Neural cell (in vitro differentiated cells): Measurements from ENCODE around the gene HS6ST2. TPM values are rescaled to one million over a fixed set of nuclear protein-coding genes. Genes with fewer than 3 reads are reported as not detected.
A peak's percentile ranks its signal among the peaks of the same experiment; 100 is the strongest.

Experiments
- H2AFZ ChIP-seq: fragments of 200-600, 300-800 bp; sonication (generic), shearing (Covaris generic); 2 replicates; pipeline ENCODE4 v1.6.0; 2014; ENCODE audit warnings: low read depth, mild to moderate bottlenecking, antibody characterized with exemption, low read length, moderate library complexity
- H3F3A ChIP-seq: fragments of 200-600 bp; shearing (Covaris generic); 2 replicates; pipeline ENCODE4 v1.6.1; 2016; ENCODE audit warnings: mild to moderate bottlenecking, moderate library complexity, mixed read lengths, antibody characterized with exemption, low read length; ENCODE audit not compliant: insufficient read depth, poor library complexity, severe bottlenecking
- H3K27ac ChIP-seq: fragments of 200-600, 300-800 bp; sonication (generic), shearing (Covaris generic); 2 replicates; pipeline ENCODE4 v1.5.1; 2014; ENCODE audit warnings: mild to moderate bottlenecking, low read length, moderate library complexity
- H3K27me3 ChIP-seq: fragments of 300-800, 200-600 bp; sonication (generic), shearing (Covaris generic); 2 replicates; pipeline ENCODE4 v1.6.0; 2014; ENCODE audit warnings: mild to moderate bottlenecking, low read depth, low read length, moderate library complexity; ENCODE audit not compliant: insufficient read depth
- H3K36me3 ChIP-seq: fragments of 300-800, 200-600 bp; sonication (generic), shearing (Covaris generic); 2 replicates; pipeline ENCODE4 v1.5.1; 2014; ENCODE audit warnings: mild to moderate bottlenecking, antibody characterized with exemption, low read length, moderate library complexity; ENCODE audit not compliant: insufficient read depth
- H3K4me2 ChIP-seq: fragments of 300-800, 200-600 bp; sonication (generic), shearing (Covaris generic); 2 replicates; pipeline ENCODE4 v1.6.0; 2014; ENCODE audit warnings: mild to moderate bottlenecking, low read length
- H3K4me3 ChIP-seq: fragments of 300-800, 200-600 bp; sonication (generic), shearing (Covaris generic); 2 replicates; pipeline ENCODE4 v1.5.1; 2014; ENCODE audit warnings: mild to moderate bottlenecking, low read length, moderate library complexity
- H3K79me2 ChIP-seq: fragments of 200-600 bp; shearing (Covaris generic); replicated peaks from 2 replicates; pipeline ENCODE4 v1.6.0; 2014; ENCODE audit warnings: mild to moderate bottlenecking, low read length, moderate library complexity; ENCODE audit not compliant: insufficient read depth
- H3K9ac ChIP-seq: fragments of 300-800, 200-600 bp; sonication (generic), shearing (Covaris generic); 2 replicates; pipeline ENCODE4 v1.6.1; 2016; ENCODE audit warnings: mild to moderate bottlenecking, low read length, mixed read lengths
- H3K9me2 ChIP-seq: fragments of 200-600 bp; shearing (Covaris generic); 2 replicates; pipeline ENCODE4 v1.6.1; 2016; ENCODE audit warnings: mild to moderate bottlenecking, low read length, mixed read lengths; ENCODE audit not compliant: insufficient read depth
- H3K9me3 ChIP-seq: fragments of 200-600, 300-800 bp; sonication (generic), shearing (Covaris generic); 2 replicates; pipeline ENCODE4 v1.6.1; 2016; ENCODE audit warnings: mild to moderate bottlenecking, mixed run types, low read length, moderate library complexity, mixed read lengths
- H4K20me1 ChIP-seq: fragments of 200-600 bp; shearing (Covaris generic); 2 replicates; pipeline ENCODE4 v1.6.1; 2016; ENCODE audit warnings: mild to moderate bottlenecking, mixed run types; ENCODE audit not compliant: insufficient read depth
- EP300 ChIP-seq: fragments of 450-650 bp; conservative IDR thresholded peaks from 2 replicates; pipeline ENCODE4 v1.6.1; 2014; ENCODE audit warnings: antibody characterized with exemption, mild to moderate bottlenecking, moderate library complexity; ENCODE audit not compliant: poor library complexity, severe bottlenecking
- EZH2 ChIP-seq: fragments of 200-600, 300-800 bp; shearing (Covaris generic), sonication (generic); IDR thresholded peaks from 2 replicates; pipeline ENCODE4 v1.6.1; 2014; ENCODE audit warnings: antibody characterized with exemption, low read length, borderline replicate concordance, mild to moderate bottlenecking; ENCODE audit not compliant: insufficient read depth, poor library complexity, severe bottlenecking
- MXI1 ChIP-seq: fragments of 450-650 bp; conservative IDR thresholded peaks from 2 replicates; pipeline ENCODE4 v1.6.1; 2014; ENCODE audit warnings: antibody characterized with exemption, mild to moderate bottlenecking; ENCODE audit not compliant: poor library complexity, severe bottlenecking
- POLR2AphosphoS5 ChIP-seq: IDR thresholded peaks from 2 replicates; pipeline ENCODE4 v1.6.1; 2012
- RAD21 ChIP-seq: fragments of 450-650 bp; conservative IDR thresholded peaks from 2 replicates; pipeline ENCODE4 v1.6.1; 2014; ENCODE audit warnings: antibody characterized with exemption, mild to moderate bottlenecking, moderate library complexity
- SMC3 ChIP-seq: fragments of 450-650 bp; conservative IDR thresholded peaks from 2 replicates; pipeline ENCODE4 v1.6.1; 2014; ENCODE audit warnings: antibody characterized with exemption, mild to moderate bottlenecking, moderate library complexity; ENCODE audit not compliant: poor library complexity
- TAF1 ChIP-seq: IDR thresholded peaks from 2 replicates; pipeline ENCODE4 v1.6.1; 2012; ENCODE audit warnings: low read depth
- polyA plus RNA-seq: library from polyadenylated mRNA; depleted of rRNA; stranded (reverse); fragments of >200 nt; gene quantifications from 2 replicates; pipeline ENCODE4 v1.2.3, GENCODE V29; 2014
- TF ChIP-seq, protein P1 (sequence below): fragments of 450-650 bp; IDR thresholded peaks from 2 replicates; pipeline ENCODE4 v1.5.1; 2014; ENCODE audit warnings: antibody characterized with exemption, mild to moderate bottlenecking, moderate library complexity; ENCODE audit not compliant: poor library complexity, severe bottlenecking
- TF ChIP-seq, protein P2 (sequence below): IDR thresholded peaks from 2 replicates; pipeline ENCODE4 v1.6.1; 2012; ENCODE audit warnings: borderline replicate concordance

HS6ST2 gene
- polyA plus RNA-seq, 1 donor from 2014 or later: 43.0 TPM

DNA sequence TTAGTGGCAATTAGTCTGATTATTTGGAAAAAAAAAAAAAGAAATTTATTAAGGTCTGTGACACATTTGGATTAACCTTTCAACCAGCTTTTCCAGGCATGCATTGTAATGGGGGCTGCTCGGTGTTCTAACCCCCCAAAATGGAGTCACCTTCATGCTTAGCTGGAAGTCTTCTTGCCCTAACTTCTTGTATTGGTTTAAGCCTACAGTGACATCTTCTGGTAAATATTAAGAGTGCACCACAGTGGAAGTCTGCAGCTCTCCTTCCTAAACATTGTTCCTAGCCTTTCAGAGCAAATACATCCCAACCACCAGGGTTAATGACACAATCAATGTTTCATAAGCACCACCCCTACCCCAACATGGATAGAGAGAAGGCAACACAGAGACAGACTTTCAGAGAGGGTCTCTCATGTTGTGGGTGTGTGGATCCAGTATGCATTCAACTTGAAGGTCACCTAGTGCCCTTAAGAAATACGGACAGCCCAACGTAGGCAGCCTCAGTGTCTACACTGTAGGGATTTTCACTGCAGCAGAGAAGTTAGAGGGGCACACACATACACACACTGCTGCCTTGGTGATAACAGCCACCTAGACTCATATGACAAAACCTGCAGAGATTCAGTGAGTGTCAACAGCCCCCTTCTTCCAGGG, 326.7 kb downstream of the HS6ST2 start:
- Histone ChIP-seq H3K9me2 (no peaks in the 10 kb centered on the region), H3K27me3 (no peaks in the 10 kb centered on the region), H3K4me2 (no peak overlapping the region), H4K20me1 (no peaks in the 10 kb centered on the region), H3K4me3 (no peak overlapping the region), H3K9ac (no peak overlapping the region), H3F3A (no peaks in the 10 kb centered on the region), H2AFZ (no peak overlapping the region), H3K9me3 (no peaks in the 10 kb centered on the region), H3K27ac (no peak overlapping the region), H3K79me2 (no peaks in the 10 kb centered on the region), H3K36me3 (no peaks in the 10 kb centered on the region)
- TF ChIP-seq MXI1 (no peak), TAF1 (no peak), EP300 (no peak), EZH2 (no peak), RAD21 (peak; percentile 76), SMC3 (peak; percentile 81), POLR2AphosphoS5 (no peak)
- TF ChIP-seq, protein P1, sequence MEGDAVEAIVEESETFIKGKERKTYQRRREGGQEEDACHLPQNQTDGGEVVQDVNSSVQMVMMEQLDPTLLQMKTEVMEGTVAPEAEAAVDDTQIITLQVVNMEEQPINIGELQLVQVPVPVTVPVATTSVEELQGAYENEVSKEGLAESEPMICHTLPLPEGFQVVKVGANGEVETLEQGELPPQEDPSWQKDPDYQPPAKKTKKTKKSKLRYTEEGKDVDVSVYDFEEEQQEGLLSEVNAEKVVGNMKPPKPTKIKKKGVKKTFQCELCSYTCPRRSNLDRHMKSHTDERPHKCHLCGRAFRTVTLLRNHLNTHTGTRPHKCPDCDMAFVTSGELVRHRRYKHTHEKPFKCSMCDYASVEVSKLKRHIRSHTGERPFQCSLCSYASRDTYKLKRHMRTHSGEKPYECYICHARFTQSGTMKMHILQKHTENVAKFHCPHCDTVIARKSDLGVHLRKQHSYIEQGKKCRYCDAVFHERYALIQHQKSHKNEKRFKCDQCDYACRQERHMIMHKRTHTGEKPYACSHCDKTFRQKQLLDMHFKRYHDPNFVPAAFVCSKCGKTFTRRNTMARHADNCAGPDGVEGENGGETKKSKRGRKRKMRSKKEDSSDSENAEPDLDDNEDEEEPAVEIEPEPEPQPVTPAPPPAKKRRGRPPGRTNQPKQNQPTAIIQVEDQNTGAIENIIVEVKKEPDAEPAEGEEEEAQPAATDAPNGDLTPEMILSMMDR: peak; percentile 70
- TF ChIP-seq, protein P2, sequence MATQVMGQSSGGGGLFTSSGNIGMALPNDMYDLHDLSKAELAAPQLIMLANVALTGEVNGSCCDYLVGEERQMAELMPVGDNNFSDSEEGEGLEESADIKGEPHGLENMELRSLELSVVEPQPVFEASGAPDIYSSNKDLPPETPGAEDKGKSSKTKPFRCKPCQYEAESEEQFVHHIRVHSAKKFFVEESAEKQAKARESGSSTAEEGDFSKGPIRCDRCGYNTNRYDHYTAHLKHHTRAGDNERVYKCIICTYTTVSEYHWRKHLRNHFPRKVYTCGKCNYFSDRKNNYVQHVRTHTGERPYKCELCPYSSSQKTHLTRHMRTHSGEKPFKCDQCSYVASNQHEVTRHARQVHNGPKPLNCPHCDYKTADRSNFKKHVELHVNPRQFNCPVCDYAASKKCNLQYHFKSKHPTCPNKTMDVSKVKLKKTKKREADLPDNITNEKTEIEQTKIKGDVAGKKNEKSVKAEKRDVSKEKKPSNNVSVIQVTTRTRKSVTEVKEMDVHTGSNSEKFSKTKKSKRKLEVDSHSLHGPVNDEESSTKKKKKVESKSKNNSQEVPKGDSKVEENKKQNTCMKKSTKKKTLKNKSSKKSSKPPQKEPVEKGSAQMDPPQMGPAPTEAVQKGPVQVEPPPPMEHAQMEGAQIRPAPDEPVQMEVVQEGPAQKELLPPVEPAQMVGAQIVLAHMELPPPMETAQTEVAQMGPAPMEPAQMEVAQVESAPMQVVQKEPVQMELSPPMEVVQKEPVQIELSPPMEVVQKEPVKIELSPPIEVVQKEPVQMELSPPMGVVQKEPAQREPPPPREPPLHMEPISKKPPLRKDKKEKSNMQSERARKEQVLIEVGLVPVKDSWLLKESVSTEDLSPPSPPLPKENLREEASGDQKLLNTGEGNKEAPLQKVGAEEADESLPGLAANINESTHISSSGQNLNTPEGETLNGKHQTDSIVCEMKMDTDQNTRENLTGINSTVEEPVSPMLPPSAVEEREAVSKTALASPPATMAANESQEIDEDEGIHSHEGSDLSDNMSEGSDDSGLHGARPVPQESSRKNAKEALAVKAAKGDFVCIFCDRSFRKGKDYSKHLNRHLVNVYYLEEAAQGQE: no peak

DNA sequence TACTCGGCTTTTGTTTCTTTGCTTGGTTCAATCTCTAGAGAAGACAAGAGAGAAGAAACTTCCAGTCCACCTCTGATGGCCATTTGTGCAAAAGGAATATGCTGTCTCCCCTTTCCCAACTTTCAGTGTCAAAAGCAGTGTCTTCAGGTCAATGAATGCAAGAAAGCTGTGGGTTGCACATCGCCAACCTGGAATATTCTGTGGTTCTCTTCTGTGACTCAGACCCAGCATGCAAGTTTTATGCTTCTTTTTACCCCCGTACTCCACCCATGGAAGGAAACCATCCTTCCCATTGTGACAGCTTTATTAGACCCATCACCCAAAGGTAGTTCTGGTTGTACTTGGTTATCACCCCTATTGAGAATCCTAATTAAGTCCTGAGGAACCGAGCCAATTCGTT, 334.0 kb downstream of the HS6ST2 start:
- Histone ChIP-seq H2AFZ (no peak overlapping the region), H3K4me3 (no peak overlapping the region), H3K27me3 (no peaks in the 10 kb centered on the region), H3K27ac (no peak overlapping the region), H3K36me3 (no peaks in the 10 kb centered on the region), H3K4me2 (no peak overlapping the region), H3K9me3 (no peaks in the 10 kb centered on the region), H3K9ac (no peak overlapping the region), H3F3A (no peaks in the 10 kb centered on the region), H4K20me1 (no peaks in the 10 kb centered on the region), H3K79me2 (no peaks in the 10 kb centered on the region), H3K9me2 (no peaks in the 10 kb centered on the region)
- TF ChIP-seq TAF1 (no peak), RAD21 (no peak), SMC3 (no peak), EZH2 (no peak), EP300 (no peak), POLR2AphosphoS5 (no peak), MXI1 (no peak)
- TF ChIP-seq, protein P1: no peak
- TF ChIP-seq, protein P2: no peak
